HepG2 (cell line): ENCODE measurements around the gene PPP1R14D. TPM values are rescaled to one million over a fixed set of nuclear protein-coding genes. Genes with fewer than 3 reads are reported as not detected.

Experiments
- EHMT2 ChIP-seq: fragments of 200-600 bp; sonication (generic); IDR thresholded peaks from 2 replicates; pipeline ENCODE4 v1.7.0; 2017; ENCODE audit warnings: antibody characterized with exemption, low read depth, low read length, borderline replicate concordance
- FOXK2 ChIP-seq: fragments of 450-650 bp; IDR thresholded peaks from 2 replicates; pipeline ENCODE4 v1.6.1; 2016
- HOXA3 ChIP-seq: sonication (generic); formaldehyde crosslinking; IDR thresholded peaks from 2 replicates; pipeline ENCODE4 v1.5.0; 2020; ENCODE audit warnings: missing genetic modification reagents
- PCBP1 ChIP-seq: fragments of 200-400 bp; formaldehyde crosslinking; IDR thresholded peaks from 2 replicates; pipeline ENCODE4 v1.6.1; 2017; ENCODE audit warnings: mild to moderate bottlenecking, low read depth, low read length, borderline replicate concordance
- REST ChIP-seq, 2 experiments: IDR thresholded peaks; 2 replicates each; pipeline ENCODE4 v1.6.1; 2011 to 2012; ENCODE audit warnings: low read length in 2 of 2, borderline replicate concordance in 1 of 2, low read depth in 1 of 2, mild to moderate bottlenecking in 1 of 2, moderate library complexity in 1 of 2
- SALL1 ChIP-seq: sonication (generic); formaldehyde crosslinking; IDR thresholded peaks from 2 replicates; pipeline ENCODE4 v1.8.0; 2022; ENCODE audit warnings: mild to moderate bottlenecking, missing genetic modification reagents
- SMAD3 ChIP-seq: sonication (generic); formaldehyde crosslinking; IDR thresholded peaks from 2 replicates; pipeline ENCODE4 v1.4.0; 2020; ENCODE audit warnings: missing genetic modification reagents
- SOX5 ChIP-seq: IDR thresholded peaks from 2 replicates; pipeline ENCODE4 v1.6.1; 2016; ENCODE audit warnings: borderline replicate concordance
- ZBTB33 ChIP-seq: sonication (generic); formaldehyde crosslinking; IDR thresholded peaks from 2 replicates; pipeline ENCODE4 v1.4.0; 2020; ENCODE audit warnings: missing genetic modification reagents
- ZBTB7B ChIP-seq: sonication (generic); formaldehyde crosslinking; IDR thresholded peaks from 2 replicates; pipeline ENCODE4 v1.4.0; 2020; ENCODE audit warnings: missing genetic modification reagents
- ZMYM4 ChIP-seq: sonication (generic); formaldehyde crosslinking; IDR thresholded peaks from 2 replicates; pipeline ENCODE4 v1.8.1; 2023; ENCODE audit warnings: mild to moderate bottlenecking, missing genetic modification reagents
- ZNF143 ChIP-seq: sonication (generic); formaldehyde crosslinking; IDR thresholded peaks from 2 replicates; pipeline ENCODE4 v1.4.0; 2020; ENCODE audit warnings: missing genetic modification reagents
- ZNF331 ChIP-seq: sonication (generic); formaldehyde crosslinking; IDR thresholded peaks from 2 replicates; pipeline ENCODE4 v1.4.0; 2020; ENCODE audit warnings: missing genetic modification reagents
- ZNF574 ChIP-seq: sonication (generic); formaldehyde crosslinking; IDR thresholded peaks from 2 replicates; pipeline ENCODE4 v1.4.0; 2020; ENCODE audit warnings: missing genetic modification reagents
- ZNF660 ChIP-seq: sonication (generic); formaldehyde crosslinking; IDR thresholded peaks from 2 replicates; pipeline ENCODE4 v1.5.1; 2020; ENCODE audit warnings: mild to moderate bottlenecking, low read depth, missing genetic modification reagents, borderline replicate concordance
- polyA plus RNA-seq, 8 experiments: library from polyadenylated mRNA; depleted of rRNA in 3 of 8; stranded (reverse) in 7 of 8; unstranded in 1 of 8; fragments of >200 nt; fragmentation: Illumina TruSeq in 4 of 8; extraction: Trizol in 4 of 8; gene quantifications; 2 replicates each; pipeline versions ENCODE4 v1.2.1 to v1.2.3, GENCODE V29; 2011 to 2016; ENCODE audit warnings: low read depth in 4 of 8, missing spikeins in 1 of 8, mixed read lengths in 1 of 8; ENCODE audit not compliant: insufficient read depth in 1 of 8
- total RNA-seq, 5 experiments: library from RNA; depleted of rRNA; stranded (reverse); fragments of >200 nt; fragmentation: Illumina TruSeq; extraction: Trizol; gene quantifications; 2 replicates each; pipeline ENCODE4 v1.2.3, GENCODE V29; 2016; ENCODE audit warnings: low read depth in 1 of 5

PPP1R14D gene
- total and polyA plus RNA-seq, 2 of the 13 experiments (the other 11 are each of a cell fraction or from before 2014, with no cell fraction given), result 0.53 to 0.55 TPM

GRCh38 chr15:40793216-40793989 is 35.1 kb downstream of the PPP1R14D start (continued):
- TF ChIP-seq REST (IDR thresholded peaks at IDR 0.05; ENCODE audit: borderline replicate concordance in 1 of 2, low read depth in 1 of 2, low read length in 2 of 2), result 0 out of 4 replicates have a peak, but pooled peaks of 1 of the 2 experiments have one; percentile 12
- TF ChIP-seq ZBTB7B (CRISPR knock-in tag), result no peak
- peak; percentile 29; the same call in 1 of the 2 replicates for TF ChIP-seq FOXK2
- TF ChIP-seq EHMT2, result no peak; the same call in 1 of the 2 replicates
- no peak for TF ChIP-seq PCBP1
- peak; percentile 73 for TF ChIP-seq HOXA3 (CRISPR knock-in tag)
- no peak for TF ChIP-seq ZNF660
- peak; percentile 25; the same call in 1 of the 2 replicates for TF ChIP-seq ZMYM4
- TF ChIP-seq ZNF143 (CRISPR knock-in tag), result no peak
- TF ChIP-seq ZNF331 (CRISPR knock-in tag), result peak; percentile 44; the same call in 1 of the 2 replicates
- TF ChIP-seq SALL1, result peak; percentile 94
- peak; percentile 34; the same call in 1 of the 2 replicates for TF ChIP-seq ZNF574 (CRISPR knock-in tag)
- TF ChIP-seq SMAD3, result no peak
- TF ChIP-seq ZBTB33 (CRISPR knock-in tag), result 0 out of 2 replicates have a peak, but pooled peaks have one; percentile 41
- peak; percentile 91 for TF ChIP-seq SOX5 (CRISPR knock-in tag)
